ENCODE results near the gene ELMO3.

ELMO3 gene

DNA sequence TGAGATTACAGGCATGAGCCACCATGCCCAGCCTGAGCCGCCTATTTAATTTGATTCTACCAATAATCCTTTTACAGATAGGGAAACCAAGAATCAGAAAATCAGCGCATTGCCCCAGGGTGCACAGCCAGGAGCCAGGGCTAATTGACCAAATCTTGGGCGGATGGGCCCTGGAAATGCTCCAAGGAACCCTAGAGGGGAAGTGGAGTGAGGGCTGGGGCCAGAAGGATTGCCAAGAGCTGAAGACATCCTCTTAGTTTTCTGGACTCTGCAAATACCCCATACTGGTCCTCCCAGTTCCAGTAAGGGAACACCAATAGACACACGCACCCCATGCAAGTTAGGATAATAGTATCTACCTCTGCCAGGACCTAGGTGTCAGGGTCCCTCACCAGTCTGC lies 44.5 kb downstream of the ELMO3 start:
- Histone ChIP-seq H3K9me3 (ENCODE audit: control insufficient read depth, low read length) (no peaks in the 10 kb centered on the region), H3K4me1 (ENCODE audit: control insufficient read depth, insufficient read depth, low read length) (peaks cover 66% of the 10 kb centered on the region), H3K4me3 (ENCODE audit: low read length) (peak overlapping the region; percentile 64), H3K36me3 (ENCODE audit: control insufficient read depth, insufficient read depth, low read length, severe bottlenecking) (peaks cover 11% of the 10 kb centered on the region), H3K9ac (ENCODE audit: low read length) (peak overlapping the region; percentile 80), H3K27me3 (replicated peaks; ENCODE audit: control insufficient read depth, insufficient read depth, low read length) (no peaks in the 10 kb centered on the region)
- no peak for DNase-seq (ENCODE audit: low read depth)

GRCh38 chr16:67244387-67245185 lies 45.7 kb downstream of the ELMO3 start:
- H3K27me3 ChIP-seq (replicated peaks; ENCODE audit: control insufficient read depth, insufficient read depth, low read length): no peaks in the 10 kb centered on the region
- peak overlapping the region; percentile 92 for H3K4me3 ChIP-seq (ENCODE audit: low read length)
- peaks cover under 1% of the 10 kb centered on the region for H3K36me3 ChIP-seq (ENCODE audit: control insufficient read depth, insufficient read depth, low read length, severe bottlenecking)
- H3K4me1 ChIP-seq (ENCODE audit: control insufficient read depth, insufficient read depth, low read length): peaks cover 73% of the 10 kb centered on the region
- peak overlapping the region; percentile 90 for H3K9ac ChIP-seq (ENCODE audit: low read length)
- peak; percentile 85 for DNase-seq (ENCODE audit: low read depth)
- no peaks in the 10 kb centered on the region for H3K9me3 ChIP-seq (ENCODE audit: control insufficient read depth, low read length)

DNA sequence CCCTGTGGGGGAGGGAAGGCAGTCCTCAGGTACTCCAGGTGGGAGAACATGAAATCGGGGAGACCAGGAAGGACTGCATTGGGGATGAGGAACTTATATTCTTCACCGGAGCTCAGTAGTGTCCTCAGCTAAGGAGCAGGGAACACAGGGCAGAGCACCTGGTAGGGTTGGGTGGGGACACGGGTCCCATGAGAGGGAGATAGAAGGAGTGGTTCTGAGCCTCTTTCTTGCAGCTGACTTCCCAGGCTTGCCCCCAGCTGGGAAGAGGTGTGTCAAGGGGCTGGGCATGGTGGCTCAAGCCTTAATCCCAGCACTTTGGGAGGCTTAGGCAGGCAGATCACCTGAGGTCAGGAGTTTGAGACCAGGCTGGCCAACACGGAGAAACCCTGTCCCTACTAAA lies 46.3 kb downstream of the ELMO3 start:
- no peak for DNase-seq (ENCODE audit: low read depth)
- peaks cover 73% of the 10 kb centered on the region for H3K4me1 ChIP-seq (ENCODE audit: control insufficient read depth, insufficient read depth, low read length)
- H3K4me3 ChIP-seq (ENCODE audit: low read length): peak overlapping the region; percentile 92
- H3K27me3 ChIP-seq (replicated peaks; ENCODE audit: control insufficient read depth, insufficient read depth, low read length): no peaks in the 10 kb centered on the region
- no peaks in the 10 kb centered on the region for H3K36me3 ChIP-seq (ENCODE audit: control insufficient read depth, insufficient read depth, low read length, severe bottlenecking)
- H3K9me3 ChIP-seq (ENCODE audit: control insufficient read depth, low read length): no peaks in the 10 kb centered on the region
- H3K9ac ChIP-seq (ENCODE audit: low read length): peak overlapping the region; percentile 90

DNA sequence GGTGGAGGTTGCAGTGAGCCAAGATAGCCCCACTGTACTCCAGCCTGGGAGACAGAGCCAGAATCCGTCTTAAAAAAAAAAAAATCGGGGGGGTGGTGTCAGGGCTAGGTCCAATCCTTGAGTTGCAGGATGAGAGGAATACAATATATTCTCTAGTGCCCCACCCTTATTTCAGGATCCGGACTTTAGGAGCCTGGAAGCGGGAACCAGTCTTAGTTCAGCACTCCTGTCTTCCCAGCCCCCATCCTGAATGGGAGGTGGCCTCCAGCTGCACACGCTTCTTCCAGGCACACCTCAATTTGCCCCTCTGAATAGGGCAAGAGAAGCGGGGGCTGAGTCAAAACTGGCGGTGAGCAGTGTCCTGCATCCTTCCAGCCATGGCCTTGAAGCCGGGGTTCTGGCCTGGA lies 46.7 kb downstream of the ELMO3 start:
- peak overlapping the region; percentile 92 for H3K4me3 ChIP-seq (ENCODE audit: low read length)

GRCh38 chr16:67246081-67246755 lies 47.3 kb downstream of the ELMO3 start:
- Histone ChIP-seq H3K4me1 (ENCODE audit: control insufficient read depth, insufficient read depth, low read length) (peaks cover 64% of the 10 kb centered on the region), H3K9me3 (ENCODE audit: control insufficient read depth, low read length) (no peaks in the 10 kb centered on the region), H3K4me3 (ENCODE audit: low read length) (peak overlapping the region; percentile 92), H3K36me3 (ENCODE audit: control insufficient read depth, insufficient read depth, low read length, severe bottlenecking) (no peaks in the 10 kb centered on the region), H3K27me3 (replicated peaks; ENCODE audit: control insufficient read depth, insufficient read depth, low read length) (no peaks in the 10 kb centered on the region), H3K9ac (ENCODE audit: low read length) (peak overlapping the region; percentile 90)
- DNase-seq (ENCODE audit: low read depth): peak; percentile 93

More for the DNA sequence above, 46.7 kb downstream of the ELMO3 start:
- Histone ChIP-seq H3K4me1 (ENCODE audit: control insufficient read depth, insufficient read depth, low read length) (peaks cover 68% of the 10 kb centered on the region), H3K9ac (ENCODE audit: low read length) (peak overlapping the region; percentile 90), H3K36me3 (ENCODE audit: control insufficient read depth, insufficient read depth, low read length, severe bottlenecking) (no peaks in the 10 kb centered on the region), H3K9me3 (ENCODE audit: control insufficient read depth, low read length) (no peaks in the 10 kb centered on the region), H3K27me3 (replicated peaks; ENCODE audit: control insufficient read depth, insufficient read depth, low read length) (no peaks in the 10 kb centered on the region)
- no peak for DNase-seq (ENCODE audit: low read depth)

DNA sequence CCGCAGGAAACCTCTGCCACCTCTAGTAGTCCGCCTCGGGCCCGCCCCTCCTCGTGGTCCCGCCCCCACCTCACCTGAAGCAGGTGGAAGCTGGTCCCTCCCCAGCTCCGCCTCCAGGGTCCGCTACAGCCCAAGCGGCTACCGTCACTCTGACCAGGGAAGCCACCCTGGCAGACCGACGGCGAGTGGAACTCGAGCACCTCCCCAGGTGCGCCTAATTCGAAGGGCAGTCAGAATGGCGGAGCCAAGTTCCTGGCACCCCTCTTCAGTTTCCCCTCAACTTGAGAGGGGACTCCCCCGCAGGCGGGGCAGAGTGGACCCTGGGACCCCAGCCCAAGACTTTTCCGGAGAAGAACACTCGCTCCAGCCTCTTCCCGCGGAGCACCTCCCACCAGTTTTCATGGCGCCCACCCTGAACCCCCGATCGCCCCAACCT lies 47.8 kb downstream of the ELMO3 start:
- H3K4me1 ChIP-seq (ENCODE audit: control insufficient read depth, insufficient read depth, low read length): peaks cover 59% of the 10 kb centered on the region
- H3K36me3 ChIP-seq (ENCODE audit: control insufficient read depth, insufficient read depth, low read length, severe bottlenecking): no peaks in the 10 kb centered on the region
- H3K9ac ChIP-seq (ENCODE audit: low read length): peak overlapping the region; percentile 90
- H3K27me3 ChIP-seq (replicated peaks; ENCODE audit: control insufficient read depth, insufficient read depth, low read length): no peaks in the 10 kb centered on the region
- DNase-seq (ENCODE audit: low read depth): no peak
- peak overlapping the region; percentile 92 for H3K4me3 ChIP-seq (ENCODE audit: low read length)
- H3K9me3 ChIP-seq (ENCODE audit: control insufficient read depth, low read length): no peaks in the 10 kb centered on the region

DNA sequence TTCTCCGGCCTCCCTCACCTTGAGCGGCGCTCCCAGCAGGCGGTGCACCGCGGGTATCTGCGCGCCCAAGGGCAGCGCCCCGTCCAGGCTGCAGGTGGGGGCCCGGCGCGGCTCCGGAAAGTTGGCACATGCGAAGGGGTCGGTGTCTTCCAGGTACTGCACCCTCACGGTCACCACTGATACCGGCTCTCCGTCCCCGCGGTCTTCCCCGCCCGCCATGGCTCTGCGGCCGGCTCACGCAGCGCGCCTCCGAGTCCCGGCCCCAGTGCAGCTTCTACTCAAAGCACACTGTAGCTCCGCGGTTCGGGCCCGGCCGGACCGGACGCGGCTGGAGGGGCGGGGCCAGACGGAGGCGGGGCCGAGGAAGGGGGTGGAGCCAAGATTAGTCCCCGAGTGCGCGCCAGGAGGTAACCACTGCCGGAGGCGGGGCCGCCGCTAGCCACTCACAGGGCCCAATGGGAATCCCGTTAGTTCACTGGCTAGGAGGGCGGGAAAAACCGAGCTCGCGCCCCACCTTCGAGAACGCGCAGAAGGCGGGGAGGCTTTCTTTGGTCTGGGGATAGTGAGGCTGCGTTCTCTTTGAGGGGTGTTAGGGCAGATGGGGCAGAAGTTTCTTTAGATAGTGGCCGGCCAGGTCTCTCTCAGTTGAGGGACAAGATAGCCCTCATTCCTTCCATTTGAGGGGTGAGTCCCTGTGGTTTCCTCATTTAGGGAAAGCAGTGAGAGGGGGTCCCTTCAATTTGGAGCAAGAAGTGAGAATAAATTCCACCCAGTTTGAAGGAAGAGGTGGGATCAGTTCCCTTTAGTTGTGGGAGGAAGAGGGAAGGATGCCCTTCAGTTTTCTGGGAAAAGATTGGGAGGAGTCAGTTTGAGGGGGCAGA lies 48.5 kb downstream of the ELMO3 start, which contains the start of gene FHOD1:
Gene FHOD1, minus strand, starts transcription at position 290 of the 881 bp plus-strand sequence. Its CDS starts 71 bp downstream, at position 219.
- peak within 1 kb of the TSS; percentile 92 for H3K4me3 ChIP-seq (ENCODE audit: low read length)
- H3K36me3 ChIP-seq (ENCODE audit: control insufficient read depth, insufficient read depth, low read length, severe bottlenecking): no peaks in the 10 kb centered on the region
- peaks cover 53% of the 10 kb centered on the region for H3K4me1 ChIP-seq (ENCODE audit: control insufficient read depth, insufficient read depth, low read length)
- H3K9ac ChIP-seq (ENCODE audit: low read length): peak within 1 kb of the TSS; percentile 90
- no peaks in the 10 kb centered on the region for H3K27me3 ChIP-seq (replicated peaks; ENCODE audit: control insufficient read depth, insufficient read depth, low read length)
- DNase-seq (ENCODE audit: low read depth): peak; percentile 99
- H3K9me3 ChIP-seq (ENCODE audit: control insufficient read depth, low read length): no peaks in the 10 kb centered on the region

- Histone ChIP-seq H3K9me3 (ENCODE audit: control insufficient read depth, low read length) (no peaks in the 10 kb centered on the region), H3K4me1 (ENCODE audit: control insufficient read depth, insufficient read depth, low read length) (peaks cover 53% of the 10 kb centered on the region), H3K9ac (ENCODE audit: low read length) (peak overlapping the region; percentile 83), H3K27me3 (replicated peaks; ENCODE audit: control insufficient read depth, insufficient read depth, low read length) (no peaks in the 10 kb centered on the region), H3K4me3 (ENCODE audit: low read length) (peak overlapping the region; percentile 92), H3K36me3 (ENCODE audit: control insufficient read depth, insufficient read depth, low read length, severe bottlenecking) (no peaks in the 10 kb centered on the region)
- DNase-seq (ENCODE audit: low read depth): no peak
Measured at GRCh38 chr16:67248073-67248400, 49.1 kb downstream of the ELMO3 start.

- peak; percentile 78 for DNase-seq (ENCODE audit: low read depth)
- peaks cover 47% of the 10 kb centered on the region for H3K4me1 ChIP-seq (ENCODE audit: control insufficient read depth, insufficient read depth, low read length)
Measured at GRCh38 chr16:67248401-67249177, 49.7 kb downstream of the ELMO3 start, which contains the start of gene SLC9A5. Gene SLC9A5 (plus strand): TSS chr16:67248979. CDS start chr16:67249015, 36 bp downstream.

GRCh38 chr16:67249178-67250044 lies 50.5 kb downstream of the ELMO3 start:
- H3K36me3 ChIP-seq (ENCODE audit: control insufficient read depth, insufficient read depth, low read length, severe bottlenecking): no peaks in the 10 kb centered on the region
- peak overlapping the region; percentile 83 for H3K9ac ChIP-seq (ENCODE audit: low read length)
- DNase-seq (ENCODE audit: low read depth): no peak
- H3K4me1 ChIP-seq (ENCODE audit: control insufficient read depth, insufficient read depth, low read length): peaks cover 39% of the 10 kb centered on the region
- H3K27me3 ChIP-seq (replicated peaks; ENCODE audit: control insufficient read depth, insufficient read depth, low read length): no peaks in the 10 kb centered on the region
- H3K9me3 ChIP-seq (ENCODE audit: control insufficient read depth, low read length): no peaks in the 10 kb centered on the region
- H3K4me3 ChIP-seq (ENCODE audit: low read length): peak overlapping the region; percentile 92

More at GRCh38 chr16:67248401-67249177, 49.7 kb downstream of the ELMO3 start, which contains the start of gene SLC9A5:
- Histone ChIP-seq H3K36me3 (ENCODE audit: control insufficient read depth, insufficient read depth, low read length, severe bottlenecking) (no peaks in the 10 kb centered on the region), H3K27me3 (replicated peaks; ENCODE audit: control insufficient read depth, insufficient read depth, low read length) (no peaks in the 10 kb centered on the region), H3K4me3 (ENCODE audit: low read length) (peak within 1 kb of the TSS; percentile 92), H3K9me3 (ENCODE audit: control insufficient read depth, low read length) (no peaks in the 10 kb centered on the region), H3K9ac (ENCODE audit: low read length) (peak within 1 kb of the TSS; percentile 83)

Data from adipocyte (in vitro differentiated cells).